K562 (cell line): ENCODE results near the gene GATB. TPM values are rescaled to one million over a fixed set of nuclear protein-coding genes. Genes with fewer than 3 reads are reported as not detected.
A peak's percentile ranks its signal among the peaks of the same experiment; 100 is the strongest.

Experiments
- ATAC-seq: fragments of 200-7000 bp; cut with Tn5 transposase; 3 replicates; pipeline ENCODE4 v1.9.1; 2020; ENCODE audit warnings: moderate library complexity
- BruUV-seq: library from RNA; stranded (reverse); fragments of 400-500 nt; replicated peaks from 2 replicates; lab custom pipeline; 2021; lab: Mats Ljungman, UMichigan
- CTCF ChIA-PET: fragments of 300-600 bp; formaldehyde crosslinking; extraction: SDS; loops from one replicate; lab custom pipeline; 2021; ENCODE audit warnings: low intra/inter-chr PET ratio; lab: Yijun Ruan, JAX
- POLR2A ChIA-PET: fragments of 300-600, 350-650 bp; sonication (Branson Sonifier 250); formaldehyde crosslinking; extraction: SDS; loops from one replicate; lab custom pipeline; 2021; ENCODE audit warnings: antibody characterized with exemption, inconsistent platforms; lab: Yijun Ruan, JAX
- DNase-seq, 4 experiments: peaks; one replicate each; pipeline versions ENCODE4 v3.0.0 to v3.0.0-alpha.2; 2011 to 2018; ENCODE audit warnings: low spot score in 3 of 4, mixed read lengths in 3 of 4; ENCODE audit errors: extremely low read depth in 1 of 4
- FAIRE-seq: peaks from 2 replicates; lab custom pipeline; 2011; peaks lifted over from hg19 to GRCh38; lab: Jason Lieb, UNC
- H2AFZ ChIP-seq: 2 replicates; pipeline ENCODE4 v1.6.0; 2011; ENCODE audit warnings: low read depth, low read length, control low read depth, inconsistent platforms
- H3K27ac ChIP-seq: fragments of 200-600 bp; 3 replicates; pipeline ENCODE4 v1.8.0; 2011; ENCODE audit warnings: low read depth, mild to moderate bottlenecking, control low read depth, inconsistent platforms, low read length, moderate library complexity, mixed read lengths; ENCODE audit errors: extremely low read depth
- H3K27me3 ChIP-seq, 2 experiments: fragments of 300-600 bp in 1 of 2; 2 replicates in 1 of 2; 3 replicates in 1 of 2; pipeline versions ENCODE4 v1.6.0 to v1.8.0; 2011; ENCODE audit warnings: inconsistent platforms in 2 of 2, low read length in 2 of 2, mild to moderate bottlenecking in 1 of 2, mixed read lengths in 1 of 2, moderate library complexity in 1 of 2; ENCODE audit not compliant: control insufficient read depth in 2 of 2, insufficient read depth in 2 of 2
- H3K36me3 ChIP-seq: fragments of 300-600 bp; 3 replicates; pipeline ENCODE4 v1.8.0; 2011; ENCODE audit warnings: mild to moderate bottlenecking, low read length, inconsistent platforms; ENCODE audit not compliant: control insufficient read depth, insufficient read depth
- H3K4me1 ChIP-seq, 2 experiments: fragments of 200-600 bp in 1 of 2; replicated peaks in 1 of 2; 2 replicates in 1 of 2; 3 replicates in 1 of 2; pipeline versions ENCODE4 v1.5.1 to v1.8.0; 2011; ENCODE audit warnings: inconsistent platforms in 2 of 2, low read length in 2 of 2, mild to moderate bottlenecking in 1 of 2, mixed read lengths in 1 of 2, moderate library complexity in 1 of 2; ENCODE audit not compliant: control insufficient read depth in 2 of 2, insufficient read depth in 2 of 2
- H3K4me2 ChIP-seq: 2 replicates; pipeline ENCODE4 v1.6.1; 2011; ENCODE audit warnings: low read length, control low read depth, inconsistent platforms, mixed read lengths; ENCODE audit not compliant: insufficient read depth
- H3K4me3 ChIP-seq: fragments of 200-600 bp; sonication (generic), shearing (Covaris generic); 2 replicates; pipeline ENCODE4 v1.5.1; 2016; ENCODE audit warnings: control low read depth, inconsistent platforms
- H3K79me2 ChIP-seq: fragments of 200-600 bp; 3 replicates; pipeline ENCODE4 v1.8.0; 2011; ENCODE audit warnings: low read length, inconsistent platforms; ENCODE audit not compliant: control insufficient read depth, insufficient read depth
- H3K9ac ChIP-seq, 2 experiments: 2 replicates each; pipeline versions ENCODE4 v1.6.0 to v1.6.1; 2011; ENCODE audit warnings: low read depth in 2 of 2, low read length in 2 of 2, control low read depth in 1 of 2, inconsistent platforms in 1 of 2, mild to moderate bottlenecking in 1 of 2, mixed read lengths in 1 of 2; ENCODE audit not compliant: insufficient read depth in 1 of 2
- H3K9me1 ChIP-seq: one replicate; pipeline ENCODE4 v1.6.0; 2011; ENCODE audit warnings: inconsistent platforms, mild to moderate bottlenecking, low read length, moderate library complexity; ENCODE audit not compliant: control insufficient read depth, insufficient read depth
- H3K9me3 ChIP-seq: replicated peaks from 2 replicates; pipeline ENCODE4 v1.5.1; 2011; ENCODE audit warnings: low read depth, low read length, inconsistent platforms; ENCODE audit not compliant: control insufficient read depth, insufficient read depth
- H4K20me1 ChIP-seq: replicated peaks from 2 replicates; pipeline ENCODE4 v1.6.1; 2011; ENCODE audit warnings: low read length, inconsistent platforms, mixed read lengths; ENCODE audit not compliant: control insufficient read depth, insufficient read depth
- WGBS: fragments of 100-300 bp; shearing (Covaris generic); methylation state at CpG from one replicate; pipeline ENCODE4 v1.1.6; 2016; ENCODE audit warnings: low coverage, mixed read lengths; ENCODE audit not compliant: insufficient coverage; ENCODE audit errors: missing lambda C conversion rate; 5-methylcytosine and 5-hydroxymethylcytosine counted together
- in situ Hi-C: fragments of 300-500 bp; cut with MboI; formaldehyde crosslinking; loops from 4 replicates; pipeline ENCODE4 v1.15.0; 2018; ENCODE audit warnings: inconsistent platforms, mixed read lengths
- intact Hi-C: fragments of 100-400 bp; cut with micrococcal nuclease; formaldehyde crosslinking; loops from 2 replicates; pipeline ENCODE4 v1.14.2; 2022
- polyA plus RNA-seq, 8 experiments: library from polyadenylated mRNA; depleted of rRNA in 4 of 8; stranded (reverse) in 5 of 8; unstranded in 3 of 8; fragments of >200 nt; fragmentation: Nextera tagmentation in 2 of 8; fragmentation: Illumina TruSeq in 1 of 8; extraction: Ambion mirVana in 2 of 8; extraction: Trizol in 1 of 8; gene quantifications; 2 replicates each; pipeline versions ENCODE4 v1.2.1 to v1.2.3, GENCODE V29; 2011 to 2014; ENCODE audit warnings: inconsistent platforms in 1 of 8, missing spikeins in 1 of 8
- total RNA-seq, 7 experiments: library from RNA; depleted of rRNA in 6 of 7; stranded (reverse); fragments of >200 nt in 6 of 7; fragmentation: Illumina TruSeq in 2 of 7; extraction: Trizol in 2 of 7; gene quantifications; 2 replicates each; pipeline versions ENCODE4 v1.2.1 to v1.2.3, GENCODE V29; 2011 to 2021; ENCODE audit warnings: low replicate concordance in 1 of 7
- TF ChIP-seq, protein P1 (sequence below): sonication (generic); IDR thresholded peaks from 2 replicates; pipeline ENCODE4 v1.6.1; 2016
- TF ChIP-seq, protein P2 (sequence below): fragments of 200-800 bp; sonication (Bioruptor generic); IDR thresholded peaks from 2 replicates; pipeline ENCODE4 v1.6.1; 2017; ENCODE audit warnings: missing genetic modification characterization, missing compliant biosample characterization

GATB gene
- total and polyA plus RNA-seq, 9 of the 15 experiments (the other 6 are each of a cell fraction or from before 2014, with no cell fraction given), result 15.3 to 31.8 (median 26.2) TPM

DNA sequence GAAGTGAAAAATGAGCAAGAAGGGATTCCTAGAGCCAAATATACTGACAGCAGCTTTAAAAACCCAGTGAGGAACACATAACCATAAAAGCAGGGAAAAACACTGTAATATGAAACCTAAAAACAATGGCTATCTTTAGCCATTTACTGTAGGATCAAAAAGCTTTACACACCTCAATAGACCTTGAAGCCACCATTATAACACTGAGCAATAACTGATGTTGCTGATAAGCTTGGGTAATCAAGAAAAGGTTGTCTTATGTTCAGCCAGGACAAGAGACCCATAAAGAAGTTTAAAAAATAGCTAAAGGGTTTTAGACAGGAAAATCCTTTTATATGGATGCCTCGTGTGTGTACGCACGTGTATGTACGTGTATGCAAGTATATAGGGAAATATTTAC, 16.9 kb downstream of the GATB start:
- Histone ChIP-seq H3K36me3 (no peaks in the 10 kb centered on the region; the same call in 2 of the 3 replicates), H3K9ac (0 out of 4 replicates have a peak overlapping the region, but pooled peaks of 1 of the 2 experiments have one; percentile 45), H3K79me2 (peaks cover 10% of the 10 kb centered on the region; the same call in 1 of the 3 replicates), H3K9me1 (no peaks in the 10 kb centered on the region), H3K27ac (peak overlapping the region; percentile 81), H3K27me3 (no peaks in the 10 kb centered on the region), H4K20me1 (no peaks in the 10 kb centered on the region), H3K4me1 (peaks cover 0 to 33% of the 10 kb centered on the region in 2 experiments; a peak in 2 of 5 replicates), H2AFZ (peak overlapping the region; percentile 35; the same call in 1 of the 2 replicates)
- 99% methylated on average over 4 of the region's 4 CpGs for WGBS
- ATAC-seq, result no peak
- DNase-seq, result no peak
- BruUV-seq, result no TSS peak
- in situ Hi-C loops (no loop called here), intact Hi-C loops (no loop called here)
- peak; percentile 60 for FAIRE-seq
- TF ChIP-seq, protein P1, sequence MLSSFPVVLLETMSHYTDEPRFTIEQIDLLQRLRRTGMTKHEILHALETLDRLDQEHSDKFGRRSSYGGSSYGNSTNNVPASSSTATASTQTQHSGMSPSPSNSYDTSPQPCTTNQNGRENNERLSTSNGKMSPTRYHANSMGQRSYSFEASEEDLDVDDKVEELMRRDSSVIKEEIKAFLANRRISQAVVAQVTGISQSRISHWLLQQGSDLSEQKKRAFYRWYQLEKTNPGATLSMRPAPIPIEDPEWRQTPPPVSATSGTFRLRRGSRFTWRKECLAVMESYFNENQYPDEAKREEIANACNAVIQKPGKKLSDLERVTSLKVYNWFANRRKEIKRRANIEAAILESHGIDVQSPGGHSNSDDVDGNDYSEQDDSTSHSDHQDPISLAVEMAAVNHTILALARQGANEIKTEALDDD, result no peak
- TF ChIP-seq, protein P2, sequence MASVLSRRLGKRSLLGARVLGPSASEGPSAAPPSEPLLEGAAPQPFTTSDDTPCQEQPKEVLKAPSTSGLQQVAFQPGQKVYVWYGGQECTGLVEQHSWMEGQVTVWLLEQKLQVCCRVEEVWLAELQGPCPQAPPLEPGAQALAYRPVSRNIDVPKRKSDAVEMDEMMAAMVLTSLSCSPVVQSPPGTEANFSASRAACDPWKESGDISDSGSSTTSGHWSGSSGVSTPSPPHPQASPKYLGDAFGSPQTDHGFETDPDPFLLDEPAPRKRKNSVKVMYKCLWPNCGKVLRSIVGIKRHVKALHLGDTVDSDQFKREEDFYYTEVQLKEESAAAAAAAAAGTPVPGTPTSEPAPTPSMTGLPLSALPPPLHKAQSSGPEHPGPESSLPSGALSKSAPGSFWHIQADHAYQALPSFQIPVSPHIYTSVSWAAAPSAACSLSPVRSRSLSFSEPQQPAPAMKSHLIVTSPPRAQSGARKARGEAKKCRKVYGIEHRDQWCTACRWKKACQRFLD (CRISPR knock-in tag), result 0 out of 2 replicates have a peak, but pooled peaks have one; percentile 8
- TF ChIP-seq, all 486 proteins: peak for 1
- Histone ChIP-seq H3K4me3 (no peak overlapping the region), H3K9me3 (no peaks in the 10 kb centered on the region), H3K4me2 (no peak overlapping the region)
- ChIA-PET POLR2A (interaction anchor here (0.7 to 1.2 kb wide), 2 partner anchors 14 to 33 kb away, joined by 3 to 4 read pairs; no protein-coding TSS in a partner anchor), CTCF (no interaction called here)
